GM21367 (cell line): ENCODE results near the gene NR2F2.

Experiments
- ATAC-seq: cut with Tn5 transposase; IDR thresholded peaks from one replicate; pipeline ENCODE4 v1.9.1; 2021; ENCODE audit not compliant: unreplicated experiment

NR2F2 gene

DNA sequence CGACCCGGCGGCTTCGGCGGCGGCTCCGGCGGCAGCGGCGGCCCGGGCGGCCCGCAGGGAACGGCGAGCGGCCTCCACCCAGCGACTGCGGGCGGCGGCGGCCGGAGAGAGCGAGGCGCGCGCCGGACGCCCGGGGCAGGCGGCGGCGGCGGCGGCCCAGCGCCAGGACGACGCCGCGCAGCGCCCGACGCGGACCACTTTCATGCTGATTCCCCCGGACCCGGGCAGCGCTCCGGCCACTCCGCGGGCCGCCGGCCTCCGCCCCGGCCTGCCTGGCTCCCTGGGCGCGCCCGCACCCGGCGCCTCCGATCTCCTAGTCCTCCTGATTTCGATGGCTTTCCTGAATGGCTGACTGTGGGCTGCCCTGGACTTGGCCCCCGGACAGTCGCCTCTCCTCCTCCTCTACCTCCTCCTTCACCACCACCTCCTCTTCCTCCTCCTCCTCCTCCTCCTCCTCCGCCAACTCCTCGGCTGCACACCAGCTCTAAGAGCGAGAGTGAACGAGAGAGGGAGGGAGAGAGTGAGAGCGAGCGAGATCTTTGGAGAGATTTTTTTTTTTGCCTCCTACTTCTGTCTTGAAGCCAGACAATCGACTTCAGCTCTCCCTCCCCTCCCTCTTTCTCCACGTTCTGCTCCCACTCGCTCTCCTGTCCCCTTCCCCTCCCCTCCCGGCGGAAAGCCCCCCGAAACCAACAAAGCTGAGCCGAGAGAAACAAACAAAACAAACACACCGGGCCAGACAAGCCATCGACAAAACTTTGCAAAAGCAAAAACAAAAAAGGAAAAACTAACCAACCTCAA is 844 bp downstream of the NR2F2 start:
- ATAC-seq: no peak

DNA sequence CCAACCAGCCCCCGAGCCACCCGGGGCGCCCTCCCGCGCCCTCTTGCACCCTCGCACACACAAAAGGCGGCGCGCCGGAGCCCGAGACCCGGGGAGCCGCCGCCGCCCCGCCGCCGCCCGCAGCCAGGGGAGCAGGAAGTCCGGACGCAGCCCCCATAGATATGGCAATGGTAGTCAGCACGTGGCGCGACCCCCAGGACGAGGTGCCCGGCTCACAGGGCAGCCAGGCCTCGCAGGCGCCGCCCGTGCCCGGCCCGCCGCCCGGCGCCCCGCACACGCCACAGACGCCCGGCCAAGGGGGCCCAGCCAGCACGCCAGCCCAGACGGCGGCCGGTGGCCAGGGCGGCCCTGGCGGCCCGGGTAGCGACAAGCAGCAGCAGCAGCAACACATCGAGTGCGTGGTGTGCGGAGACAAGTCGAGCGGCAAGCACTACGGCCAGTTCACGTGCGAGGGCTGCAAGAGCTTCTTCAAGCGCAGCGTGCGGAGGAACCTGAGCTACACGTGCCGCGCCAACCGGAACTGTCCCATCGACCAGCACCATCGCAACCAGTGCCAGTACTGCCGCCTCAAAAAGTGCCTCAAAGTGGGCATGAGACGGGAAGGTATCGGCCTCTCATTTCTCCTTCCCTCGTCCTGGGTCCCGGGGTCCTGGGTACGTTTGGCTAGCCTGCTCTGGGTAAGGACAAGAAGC is 1.6 kb downstream of the NR2F2 start:
- ATAC-seq: no peak

- ATAC-seq: no peak
These were observed 2.2 kb downstream of the NR2F2 start for GRCh38 chr15:96332637-96333121.

DNA sequence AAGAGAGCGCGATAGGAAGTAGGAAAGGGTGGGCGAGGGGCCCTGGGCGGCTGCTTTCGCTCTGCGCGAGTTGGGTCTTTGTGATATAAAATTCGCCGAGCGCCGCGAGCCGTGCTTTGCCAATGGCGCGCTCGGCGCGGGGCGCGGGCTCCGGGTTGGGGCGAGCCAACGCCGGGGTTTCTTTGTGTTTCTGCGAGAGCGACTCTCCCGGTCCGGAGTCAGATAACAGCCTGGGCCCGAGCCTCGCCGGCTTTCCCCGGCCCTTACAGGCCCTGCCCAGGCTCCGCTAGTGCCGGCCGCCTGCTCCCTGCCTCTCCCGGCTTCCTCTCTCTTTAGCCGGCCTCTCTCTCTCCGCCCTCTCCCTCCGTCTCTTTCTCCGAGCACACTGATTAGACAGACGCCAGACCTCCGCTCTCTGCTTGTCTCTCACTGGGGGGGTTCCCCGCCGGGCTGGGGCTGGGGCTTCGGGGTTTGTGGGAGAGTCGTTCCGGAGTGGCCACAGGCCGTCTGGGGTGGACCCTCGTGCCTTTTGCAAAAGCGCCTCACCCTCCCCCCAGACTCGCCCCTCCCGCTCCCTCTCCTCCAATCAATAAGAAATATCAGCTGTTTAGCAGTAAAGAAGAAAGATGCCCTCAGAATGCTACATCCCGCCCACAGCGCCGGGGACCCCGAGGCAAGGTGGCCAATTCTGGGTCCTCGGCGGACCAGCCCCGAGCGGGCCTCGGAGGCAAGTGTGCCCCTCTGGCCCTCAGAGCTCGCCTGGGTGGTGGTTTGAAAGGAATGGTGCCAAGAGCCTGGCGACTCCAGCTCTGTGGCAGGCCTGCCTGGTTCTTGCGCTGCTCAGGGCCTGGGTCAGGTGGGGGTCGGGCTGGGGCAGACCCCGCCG is 2.9 kb downstream of the NR2F2 start:
- ATAC-seq: no peak

DNA sequence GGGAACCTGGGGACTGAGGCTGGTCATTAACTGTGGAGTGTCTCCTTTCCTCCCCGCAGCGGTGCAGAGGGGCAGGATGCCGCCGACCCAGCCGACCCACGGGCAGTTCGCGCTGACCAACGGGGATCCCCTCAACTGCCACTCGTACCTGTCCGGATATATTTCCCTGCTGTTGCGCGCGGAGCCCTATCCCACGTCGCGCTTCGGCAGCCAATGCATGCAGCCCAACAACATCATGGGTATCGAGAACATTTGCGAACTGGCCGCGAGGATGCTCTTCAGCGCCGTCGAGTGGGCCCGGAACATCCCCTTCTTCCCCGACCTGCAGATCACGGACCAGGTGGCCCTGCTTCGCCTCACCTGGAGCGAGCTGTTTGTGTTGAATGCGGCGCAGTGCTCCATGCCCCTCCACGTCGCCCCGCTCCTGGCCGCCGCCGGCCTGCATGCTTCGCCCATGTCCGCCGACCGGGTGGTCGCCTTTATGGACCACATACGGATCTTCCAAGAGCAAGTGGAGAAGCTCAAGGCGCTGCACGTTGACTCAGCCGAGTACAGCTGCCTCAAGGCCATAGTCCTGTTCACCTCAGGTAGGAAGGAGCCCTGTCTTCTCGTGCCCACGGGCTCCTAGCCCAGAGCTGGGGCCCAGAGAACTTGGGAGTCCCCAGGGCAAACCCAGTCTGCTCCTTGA is 3.7 kb downstream of the NR2F2 start:
- no peak for ATAC-seq

- ATAC-seq: no peak
These were observed 4.4 kb downstream of the NR2F2 start for GRCh38 chr15:96334705-96335410.

GRCh38 chr15:96335411-96336024 is 5.0 kb downstream of the NR2F2 start:
- ATAC-seq: no peak

GRCh38 chr15:96336108-96336595 is 5.7 kb downstream of the NR2F2 start:
- ATAC-seq: no peak

DNA sequence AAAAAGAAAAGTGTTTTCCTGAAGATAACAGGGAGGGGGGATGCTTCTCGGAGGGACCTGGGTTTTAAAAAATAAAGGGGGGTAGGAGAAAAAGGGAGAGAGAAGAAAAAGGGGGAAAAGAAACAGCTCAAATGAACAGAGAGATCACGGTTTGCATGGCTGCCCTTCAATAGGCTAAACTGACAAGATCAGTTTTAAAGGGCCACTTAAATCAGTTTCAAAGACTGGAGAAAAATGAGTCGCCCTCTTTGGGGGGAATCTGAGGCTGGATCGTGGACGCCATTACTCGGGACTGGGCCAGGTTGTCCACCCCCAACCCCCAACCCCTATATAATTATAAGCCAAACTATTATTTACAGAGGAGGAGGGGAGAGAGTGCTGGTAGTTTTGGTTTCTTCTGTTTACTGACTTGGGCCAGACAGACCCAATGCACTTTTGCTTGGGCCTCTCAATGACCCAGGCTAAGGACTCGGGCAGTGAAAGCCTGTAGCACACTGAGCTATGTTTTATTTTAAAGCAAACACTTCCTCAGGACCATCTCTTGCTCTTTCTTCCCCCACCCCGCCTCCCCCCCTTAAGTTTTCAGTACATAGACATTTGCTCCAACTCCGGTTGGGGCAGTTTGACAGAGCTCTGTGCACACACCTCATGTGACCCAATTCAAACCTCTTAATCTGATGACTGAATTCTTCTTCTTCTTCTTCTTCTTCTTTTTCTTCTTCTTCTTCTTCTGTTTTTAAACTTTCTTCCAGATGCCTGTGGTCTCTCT is 6.3 kb downstream of the NR2F2 start:
- ATAC-seq: no peak

DNA sequence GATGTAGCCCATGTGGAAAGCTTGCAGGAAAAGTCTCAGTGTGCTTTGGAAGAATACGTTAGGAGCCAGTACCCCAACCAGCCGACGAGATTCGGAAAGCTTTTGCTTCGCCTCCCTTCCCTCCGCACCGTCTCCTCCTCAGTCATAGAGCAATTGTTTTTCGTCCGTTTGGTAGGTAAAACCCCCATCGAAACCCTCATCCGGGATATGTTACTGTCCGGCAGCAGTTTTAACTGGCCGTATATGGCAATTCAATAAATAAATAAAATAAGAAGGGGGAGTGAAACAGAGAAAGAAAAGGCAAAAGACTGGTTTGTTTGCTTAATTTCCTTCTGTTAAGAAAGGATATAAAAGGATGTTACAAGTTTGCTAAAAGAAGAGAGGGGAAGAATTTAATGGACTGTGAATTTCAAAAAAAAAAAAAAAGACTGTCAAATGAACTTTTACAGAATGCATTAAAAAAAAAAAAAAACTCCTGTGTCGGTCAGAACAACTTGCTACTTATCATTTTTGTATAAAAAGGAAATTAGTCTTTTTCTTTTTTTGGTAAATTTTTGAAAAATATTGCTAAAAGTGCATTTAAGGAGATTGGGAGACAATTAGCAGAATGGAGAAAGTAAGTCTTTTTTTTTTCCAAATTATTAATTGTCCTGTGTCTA is 7.0 kb downstream of the NR2F2 start:
- no peak for ATAC-seq

GRCh38 chr15:96338074-96338765 is 7.7 kb downstream of the NR2F2 start:
- no peak for ATAC-seq

DNA sequence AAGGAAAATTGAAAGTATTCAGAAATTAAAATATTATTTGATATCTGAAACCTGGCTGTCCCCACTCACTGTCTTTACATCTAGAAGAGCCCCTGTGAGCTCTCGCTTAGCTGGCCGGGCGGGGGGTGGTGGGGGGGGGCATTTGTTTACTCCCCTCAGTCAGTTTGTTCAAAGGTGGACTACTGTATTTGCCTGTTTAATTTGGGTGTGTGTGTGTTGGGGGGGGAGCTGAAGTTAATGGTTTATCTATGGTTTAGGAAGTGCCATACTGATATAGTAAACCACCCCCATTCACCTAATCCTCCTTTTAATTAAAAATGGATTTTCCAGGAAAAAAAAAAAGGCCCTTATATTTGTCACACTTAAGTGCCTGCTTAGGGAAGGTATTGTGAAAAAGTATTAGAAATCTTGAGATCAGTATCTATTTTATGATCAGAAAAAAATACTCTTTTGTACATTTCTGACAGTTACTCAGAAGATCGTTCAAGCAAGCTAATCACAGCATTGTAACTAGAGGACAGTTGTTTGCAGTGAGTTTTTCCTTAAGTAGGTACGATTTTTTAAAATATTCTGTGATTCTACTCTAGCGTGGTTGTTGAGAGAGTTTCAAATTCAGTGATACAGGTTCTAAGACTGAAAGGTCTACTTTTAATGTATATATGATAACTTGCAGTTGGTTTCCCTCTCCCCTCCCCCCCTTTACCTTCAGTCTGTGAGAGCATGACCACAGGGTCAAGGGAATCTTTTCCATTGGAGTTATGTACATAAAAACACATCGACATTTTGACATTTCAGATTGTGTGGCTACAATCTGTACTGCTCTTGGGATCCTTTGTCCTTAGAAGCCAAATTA is 8.5 kb downstream of the NR2F2 start:
- no peak for ATAC-seq

DNA sequence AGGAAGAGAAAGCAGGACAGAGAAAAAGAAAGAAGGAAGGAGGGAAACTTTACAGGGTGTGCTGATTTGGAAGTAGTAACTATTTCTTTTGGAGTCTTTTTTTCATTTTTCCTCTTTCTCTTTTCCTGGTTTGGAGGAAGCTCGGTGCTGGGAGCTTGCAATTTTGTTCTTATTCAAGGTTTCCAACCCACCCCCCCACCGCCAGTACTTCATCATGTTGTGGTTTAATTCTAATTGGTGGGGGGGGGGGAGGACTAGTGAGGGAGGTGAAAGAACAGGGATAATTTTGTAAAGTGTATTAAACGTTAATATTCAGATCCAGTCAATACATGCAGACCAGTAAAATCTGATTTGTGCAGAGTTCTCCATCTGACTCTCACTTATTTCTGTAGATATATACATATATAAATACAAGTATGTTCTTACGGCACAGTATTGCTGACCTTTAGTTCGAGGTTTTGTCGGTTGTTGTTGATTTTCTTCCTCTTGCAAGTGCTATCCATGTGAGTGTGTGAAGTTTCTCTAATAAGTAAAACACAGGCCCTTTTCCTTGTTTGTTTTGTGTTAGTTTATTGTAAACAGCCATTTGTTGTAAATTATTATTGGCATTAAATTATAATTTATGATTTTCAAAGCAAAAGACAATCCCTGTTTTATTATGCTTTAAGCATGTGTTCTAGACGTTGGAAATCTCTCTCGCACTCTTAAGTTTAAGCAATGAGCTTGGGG is 9.3 kb downstream of the NR2F2 start:
- no peak for ATAC-seq

- no peak for ATAC-seq
These were observed 9.8 kb downstream of the NR2F2 start for GRCh38 chr15:96340348-96340597.

GRCh38 chr15:96340598-96341512 is 10.4 kb downstream of the NR2F2 start:
- ATAC-seq: no peak
